Measurements from ENCODE around the gene THBS2. TPM values are rescaled to one million over a fixed set of nuclear protein-coding genes. Genes with fewer than 3 reads are reported as not detected.
"Not testable (repeated sequence)": the region's sequence is repeated elsewhere in the genome, so short reads cannot be mapped to it uniquely, and the experiment has no call there.

THBS2 gene
- total RNA-seq, 1 donor from 2014 or later, result 6.9 TPM

DNA sequence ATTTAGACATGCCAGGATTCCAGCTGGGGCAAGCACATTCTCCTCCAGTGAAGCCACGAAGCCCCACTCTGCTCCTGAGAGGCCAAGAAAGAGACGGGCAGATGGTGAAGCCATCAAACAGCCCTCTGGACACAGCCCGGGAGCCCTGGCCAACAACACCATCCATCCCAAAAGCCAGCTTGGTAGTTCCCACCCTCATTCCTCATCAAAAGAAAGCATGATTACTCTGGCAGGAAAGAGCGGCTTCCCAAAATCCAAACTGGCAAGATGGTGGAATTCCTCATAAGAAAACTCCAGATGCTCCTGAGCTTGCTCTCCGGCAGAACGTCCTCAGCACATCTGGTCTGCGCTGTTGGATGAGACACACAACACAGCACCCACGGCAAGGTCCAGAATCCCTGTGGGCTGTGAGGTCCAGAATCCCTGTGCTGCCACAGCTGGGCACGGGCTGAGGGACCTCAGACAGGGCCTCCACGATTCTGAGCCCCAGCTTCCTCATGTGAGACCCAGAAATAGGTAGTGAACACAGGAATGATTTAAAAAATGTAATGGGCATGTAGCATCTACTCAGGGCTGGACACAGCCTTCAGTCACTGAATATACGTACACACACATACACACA lies 52.6 kb downstream of the THBS2 start:
- no peaks in the 10 kb centered on the region for H3K36me3 ChIP-seq
- no peak for DNase-seq
- peaks cover 5% of the 10 kb centered on the region for H3K27me3 ChIP-seq (ENCODE audit: low read depth)
- no peak overlapping the region for H3K4me3 ChIP-seq
- no peak overlapping the region for H3K27ac ChIP-seq (replicated peaks)
- TF ChIP-seq, protein P1, sequence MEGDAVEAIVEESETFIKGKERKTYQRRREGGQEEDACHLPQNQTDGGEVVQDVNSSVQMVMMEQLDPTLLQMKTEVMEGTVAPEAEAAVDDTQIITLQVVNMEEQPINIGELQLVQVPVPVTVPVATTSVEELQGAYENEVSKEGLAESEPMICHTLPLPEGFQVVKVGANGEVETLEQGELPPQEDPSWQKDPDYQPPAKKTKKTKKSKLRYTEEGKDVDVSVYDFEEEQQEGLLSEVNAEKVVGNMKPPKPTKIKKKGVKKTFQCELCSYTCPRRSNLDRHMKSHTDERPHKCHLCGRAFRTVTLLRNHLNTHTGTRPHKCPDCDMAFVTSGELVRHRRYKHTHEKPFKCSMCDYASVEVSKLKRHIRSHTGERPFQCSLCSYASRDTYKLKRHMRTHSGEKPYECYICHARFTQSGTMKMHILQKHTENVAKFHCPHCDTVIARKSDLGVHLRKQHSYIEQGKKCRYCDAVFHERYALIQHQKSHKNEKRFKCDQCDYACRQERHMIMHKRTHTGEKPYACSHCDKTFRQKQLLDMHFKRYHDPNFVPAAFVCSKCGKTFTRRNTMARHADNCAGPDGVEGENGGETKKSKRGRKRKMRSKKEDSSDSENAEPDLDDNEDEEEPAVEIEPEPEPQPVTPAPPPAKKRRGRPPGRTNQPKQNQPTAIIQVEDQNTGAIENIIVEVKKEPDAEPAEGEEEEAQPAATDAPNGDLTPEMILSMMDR (IDR thresholded peaks at IDR 0.05; ENCODE audit: borderline replicate concordance), result no peak
- H3K4me1 ChIP-seq, result no peaks in the 10 kb centered on the region
- no peaks in the 10 kb centered on the region for H3K9me3 ChIP-seq (replicated peaks)
- intact Hi-C loops (cut with micrococcal nuclease), result no loop called here

- H3K36me3 ChIP-seq, result no peaks in the 10 kb centered on the region
- intact Hi-C loops (cut with micrococcal nuclease), result no loop called here
- TF ChIP-seq, protein P1 (IDR thresholded peaks at IDR 0.05; ENCODE audit: borderline replicate concordance), result no peak
- H3K27ac ChIP-seq (replicated peaks), result no peak overlapping the region
- no peaks in the 10 kb centered on the region for H3K27me3 ChIP-seq (ENCODE audit: low read depth)
- DNase-seq, result no peak
- no peaks in the 10 kb centered on the region for H3K4me1 ChIP-seq
- no peaks in the 10 kb centered on the region for H3K9me3 ChIP-seq (replicated peaks)
- H3K4me3 ChIP-seq, result no peak overlapping the region
Measured at GRCh38 chr6:169199625-169200335, 53.9 kb downstream of the THBS2 start.

DNA sequence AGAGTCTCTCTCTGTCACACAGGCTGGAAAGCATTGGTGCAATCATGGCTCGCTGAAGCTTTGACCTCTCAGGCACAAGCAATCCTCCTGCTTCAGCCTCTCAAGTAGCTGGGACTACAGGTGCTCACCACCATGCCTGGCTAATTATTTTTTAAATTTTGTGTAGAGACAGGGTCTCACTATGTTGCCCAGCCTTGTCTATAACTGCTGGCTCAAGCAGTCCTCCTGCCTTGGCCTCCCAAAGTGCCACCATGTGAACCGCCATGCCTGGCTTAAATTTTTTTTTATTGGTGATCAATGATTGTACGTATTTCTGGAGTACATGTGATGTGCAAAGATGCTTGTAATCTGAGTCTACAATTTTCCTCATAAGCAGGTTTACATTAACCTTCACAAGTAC lies 54.8 kb downstream of the THBS2 start:
- no peaks in the 10 kb centered on the region for H3K4me1 ChIP-seq
- TF ChIP-seq, protein P1 (IDR thresholded peaks at IDR 0.05; ENCODE audit: borderline replicate concordance), result no peak
- no peaks in the 10 kb centered on the region for H3K27me3 ChIP-seq (ENCODE audit: low read depth)
- H3K36me3 ChIP-seq, result no peaks in the 10 kb centered on the region
- H3K4me3 ChIP-seq, result no peak overlapping the region
- no peaks in the 10 kb centered on the region for H3K9me3 ChIP-seq (replicated peaks)
- no peak overlapping the region for H3K27ac ChIP-seq (replicated peaks)
- intact Hi-C loops (cut with micrococcal nuclease), result no loop called here
- DNase-seq, result no peak

DNA sequence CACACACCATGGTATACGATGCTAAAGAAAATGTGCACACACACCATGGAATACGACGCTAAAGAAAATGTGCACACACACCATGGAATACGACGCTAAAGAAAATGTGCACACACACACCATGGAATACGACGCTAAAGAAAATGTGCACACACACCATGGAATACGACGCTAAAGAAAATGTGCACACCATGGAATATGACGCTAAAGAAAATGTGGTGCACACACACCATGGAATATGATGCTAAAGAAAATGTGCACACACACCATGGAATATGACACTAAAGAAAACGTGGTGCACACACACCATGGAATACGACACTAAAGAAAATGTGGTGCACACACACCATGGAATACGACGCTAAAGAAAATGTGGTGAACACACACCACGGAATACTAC lies 55.7 kb downstream of the THBS2 start:
- intact Hi-C loops (cut with micrococcal nuclease), result not testable (repeated sequence)

DNA sequence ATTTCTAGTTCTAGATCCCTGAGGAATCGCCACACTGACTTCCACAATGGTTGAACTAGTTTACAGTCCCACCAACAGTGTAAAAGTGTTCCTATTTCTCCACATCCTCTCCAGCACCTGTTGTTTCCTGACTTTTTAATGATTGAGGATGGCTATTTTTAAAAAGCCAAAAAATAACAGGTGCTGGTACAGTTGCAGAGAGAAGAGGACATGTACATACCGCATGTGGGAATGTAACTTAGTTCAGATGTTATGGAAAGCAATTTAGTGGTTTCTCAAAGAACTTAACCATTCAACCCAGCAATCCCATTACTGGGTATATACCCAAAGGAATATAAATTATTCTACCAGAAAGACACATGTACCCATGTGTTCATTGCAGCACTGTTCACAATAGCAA lies 57.4 kb downstream of the THBS2 start:
- intact Hi-C loops (cut with micrococcal nuclease); H3K4me1 ChIP-seq; DNase-seq; H3K9me3 ChIP-seq (replicated peaks); H3K36me3 ChIP-seq; H3K27me3 ChIP-seq (ENCODE audit: low read depth); H3K27ac ChIP-seq (replicated peaks); H3K4me3 ChIP-seq: not testable (repeated sequence)

More for the DNA sequence above, 55.7 kb downstream of the THBS2 start:
- not testable (repeated sequence) for H3K36me3 ChIP-seq; H3K9me3 ChIP-seq (replicated peaks); H3K4me3 ChIP-seq; H3K27ac ChIP-seq (replicated peaks); H3K4me1 ChIP-seq; DNase-seq; H3K27me3 ChIP-seq (ENCODE audit: low read depth)

- Histone ChIP-seq H3K27ac (replicated peaks) (no peak overlapping the region), H3K4me3 (no peak overlapping the region), H3K36me3 (no peaks in the 10 kb centered on the region), H3K27me3 (ENCODE audit: low read depth) (peaks cover 8% of the 10 kb centered on the region), H3K9me3 (replicated peaks) (no peaks in the 10 kb centered on the region), H3K4me1 (peaks cover 7% of the 10 kb centered on the region)
- TF ChIP-seq, protein P1 (IDR thresholded peaks at IDR 0.05; ENCODE audit: borderline replicate concordance), result no peak
- DNase-seq, result no peak
- intact Hi-C loops (cut with micrococcal nuclease), result no loop called here
Measured at GRCh38 chr6:169194737-169195136, 58.9 kb downstream of the THBS2 start.
